Osteoblast (primary cell): Measurements from ENCODE around the gene TIMP2. TPM values are rescaled to one million over a fixed set of nuclear protein-coding genes. Genes with fewer than 3 reads are reported as not detected.
"Not testable (repeated sequence)": the region's sequence is repeated elsewhere in the genome, so short reads cannot be mapped to it uniquely, and the experiment has no call there.

ENCODE experiments used
- DNase-seq: peaks from one replicate; pipeline ENCODE4 v3.0.0; 2011; ENCODE audit warnings: low spot score, mixed read lengths; ENCODE audit not compliant: insufficient read length; ENCODE audit errors: missing footprints
- H2AFZ ChIP-seq: 2 replicates; pipeline ENCODE4 v1.6.0; 2011; ENCODE audit warnings: mild to moderate bottlenecking, low read length
- H3K27ac ChIP-seq: 2 replicates; pipeline ENCODE4 v1.5.1; 2011; ENCODE audit warnings: mild to moderate bottlenecking, low read depth, low read length, moderate library complexity
- H3K27me3 ChIP-seq: 2 replicates; pipeline ENCODE4 v1.6.0; 2012; ENCODE audit warnings: mild to moderate bottlenecking, control low read depth, inconsistent platforms, low read length, moderate library complexity; ENCODE audit not compliant: insufficient read depth
- H3K36me3 ChIP-seq: 2 replicates; pipeline ENCODE4 v1.5.1; 2011; ENCODE audit warnings: mild to moderate bottlenecking, low read length, control low read depth, moderate library complexity; ENCODE audit not compliant: insufficient read depth
- H3K4me1 ChIP-seq: 2 replicates; pipeline ENCODE4 v1.5.1; 2011; ENCODE audit warnings: mild to moderate bottlenecking, low read length, control low read depth, moderate library complexity; ENCODE audit not compliant: insufficient read depth
- H3K4me2 ChIP-seq: 2 replicates; pipeline ENCODE4 v1.6.0; 2011; ENCODE audit warnings: mild to moderate bottlenecking, low read length; ENCODE audit not compliant: insufficient read depth
- H3K4me3 ChIP-seq: fragments of 200-600 bp; sonication (generic); 3 replicates; pipeline ENCODE4 v1.5.1; 2012; ENCODE audit warnings: mild to moderate bottlenecking, low read length, inconsistent platforms; ENCODE audit not compliant: insufficient read depth
- H3K79me2 ChIP-seq: 2 replicates; pipeline ENCODE4 v1.6.0; 2012; ENCODE audit warnings: mild to moderate bottlenecking, low read length, control low read depth, inconsistent platforms; ENCODE audit not compliant: insufficient read depth
- H3K9me3 ChIP-seq: 2 replicates; pipeline ENCODE4 v1.5.1; 2011; ENCODE audit warnings: low read depth, low read length, control low read depth
- H4K20me1 ChIP-seq: 2 replicates; pipeline ENCODE4 v1.6.0; 2012; ENCODE audit warnings: mild to moderate bottlenecking, low read length, control low read depth; ENCODE audit not compliant: insufficient read depth
- CTCF ChIP-seq: IDR thresholded peaks from 2 replicates; pipeline ENCODE4 v1.5.1; 2011; ENCODE audit warnings: mild to moderate bottlenecking, low read depth, low read length, moderate library complexity; ENCODE audit errors: extremely low read depth
- total RNA-seq: library from RNA; depleted of rRNA; stranded (reverse); fragments of >200 nt; gene quantifications from 2 replicates; pipeline ENCODE4 v1.2.3, GENCODE V29; 2012

Gene TIMP2
- total RNA-seq, 1 donor = 164 TPM

- H3K4me2 ChIP-seq = no peak overlapping the region
- peaks cover 55% of the 10 kb centered on the region for H3K79me2 ChIP-seq
- H3K36me3 ChIP-seq = peaks cover 44% of the 10 kb centered on the region
- no peak overlapping the region for H2AFZ ChIP-seq
- no peaks in the 10 kb centered on the region for H3K27me3 ChIP-seq
- peaks cover 27% of the 10 kb centered on the region for H4K20me1 ChIP-seq
- TF ChIP-seq CTCF = no peak
- no peak overlapping the region for H3K4me3 ChIP-seq
- peak; percentile 75 for DNase-seq
- peaks cover 23% of the 10 kb centered on the region for H3K4me1 ChIP-seq
- H3K9me3 ChIP-seq = no peaks in the 10 kb centered on the region
- H3K27ac ChIP-seq = no peak overlapping the region
Measured at GRCh38 chr17:78873519-78874340, 51.5 kb downstream of the TIMP2 start.

GRCh38 chr17:78872486-78872885 lies 52.7 kb downstream of the TIMP2 start:
- no peak overlapping the region for H3K4me2 ChIP-seq
- peaks cover 29% of the 10 kb centered on the region for H4K20me1 ChIP-seq
- H3K9me3 ChIP-seq = no peaks in the 10 kb centered on the region
- DNase-seq = no peak
- peaks cover 47% of the 10 kb centered on the region for H3K79me2 ChIP-seq
- no peak overlapping the region for H2AFZ ChIP-seq
- H3K27ac ChIP-seq = no peak overlapping the region
- H3K36me3 ChIP-seq = peaks cover 42% of the 10 kb centered on the region
- TF ChIP-seq CTCF = no peak
- peaks cover 33% of the 10 kb centered on the region for H3K4me1 ChIP-seq
- no peak overlapping the region for H3K4me3 ChIP-seq
- no peaks in the 10 kb centered on the region for H3K27me3 ChIP-seq

- Histone ChIP-seq H3K9me3 (no peaks in the 10 kb centered on the region), H3K36me3 (peaks cover 49% of the 10 kb centered on the region), H3K4me3 (no peak overlapping the region), H3K79me2 (peaks cover 36% of the 10 kb centered on the region), H3K27ac (no peak overlapping the region), H3K27me3 (no peaks in the 10 kb centered on the region), H4K20me1 (peaks cover 28% of the 10 kb centered on the region), H2AFZ (no peak overlapping the region), H3K4me1 (peaks cover 30% of the 10 kb centered on the region), H3K4me2 (no peak overlapping the region)
- no peak for DNase-seq
- TF ChIP-seq CTCF = no peak
Measured at GRCh38 chr17:78870621-78871020, 54.6 kb downstream of the TIMP2 start.

GRCh38 chr17:78868391-78868790 lies 56.8 kb downstream of the TIMP2 start:
- H3K4me3 ChIP-seq = no peak overlapping the region
- peaks cover 17% of the 10 kb centered on the region for H3K4me1 ChIP-seq
- no peak overlapping the region for H3K4me2 ChIP-seq
- no peaks in the 10 kb centered on the region for H3K9me3 ChIP-seq
- H3K36me3 ChIP-seq = peaks cover 48% of the 10 kb centered on the region
- H3K27ac ChIP-seq = peak overlapping the region; percentile 26
- H4K20me1 ChIP-seq = peaks cover 13% of the 10 kb centered on the region
- peak; percentile 92 for DNase-seq
- no peaks in the 10 kb centered on the region for H3K27me3 ChIP-seq
- TF ChIP-seq CTCF = no peak
- H3K79me2 ChIP-seq = peaks cover 29% of the 10 kb centered on the region
- no peak overlapping the region for H2AFZ ChIP-seq

- not testable (repeated sequence) for H3K4me2 ChIP-seq, H3K27me3 ChIP-seq, H3K4me3 ChIP-seq, H4K20me1 ChIP-seq, H2AFZ ChIP-seq, H3K9me3 ChIP-seq
- Histone ChIP-seq H3K36me3 (peaks cover 35% of the 10 kb centered on the region), H3K79me2 (peaks cover 20% of the 10 kb centered on the region), H3K27ac (peak overlapping the region; percentile 53), H3K4me1 (peaks cover 26% of the 10 kb centered on the region)
- DNase-seq = peak; percentile 15
Measured at GRCh38 chr17:78867046-78867445, 58.1 kb downstream of the TIMP2 start.
